Upper lobe of left lung (tissue), 6 donors: Measurements from ENCODE around the gene GMDS. TPM values are rescaled to one million over a fixed set of nuclear protein-coding genes. Genes with fewer than 3 reads are reported as not detected.

ENCODE experiments used
- ATAC-seq, 2 donors: fragments of 200-7000 bp; cut with Tn5 transposase; one replicate each; pipeline ENCODE4 v1.9.1; 2022; ENCODE audit warnings: mild to moderate bottlenecking in 2 of 2, moderate library complexity in 2 of 2; ENCODE audit not compliant: low FRiP score in 2 of 2
- DNase-seq, 2 donors: peaks; one replicate each; pipeline ENCODE4 v3.0.0-alpha.2; 2019 to 2020
- H3K27ac ChIP-seq, 4 donors: fragments of 200-600 bp; sonication (generic); one replicate each; pipeline ENCODE4 v1.5.1; 2016 to 2019
- H3K27me3 ChIP-seq, 4 donors: fragments of 200-600 bp; sonication (generic); one replicate each; pipeline ENCODE4 v1.5.1; 2017 to 2019
- H3K36me3 ChIP-seq, 4 donors: fragments of 200-600 bp; sonication (generic); one replicate each; pipeline ENCODE4 v1.5.1; 2016 to 2019
- H3K4me1 ChIP-seq, 4 donors: fragments of 200-600 bp; sonication (generic); one replicate each; pipeline ENCODE4 v1.5.1; 2018 to 2019
- H3K4me3 ChIP-seq, 4 donors: fragments of 200-600 bp; sonication (generic); one replicate each; pipeline ENCODE4 v1.5.1; 2017 to 2019; ENCODE audit warnings: mild to moderate bottlenecking in 2 of 4, moderate library complexity in 1 of 4
- H3K9me3 ChIP-seq, 4 donors: fragments of 200-600 bp; sonication (generic); one replicate each; pipeline ENCODE4 v1.5.1; 2018 to 2019
- CTCF ChIP-seq, 6 experiments: fragments of 450-650 bp in 4 of 6; fragments of 200-600 bp in 2 of 6; sonication (generic) in 2 of 6; IDR thresholded peaks; one replicate each; pipeline ENCODE4 v1.5.1; 2016 to 2019; ENCODE audit warnings: antibody characterized with exemption in 6 of 6
- EP300 ChIP-seq, 4 donors: sonication (generic); formaldehyde crosslinking; IDR thresholded peaks; one replicate each; pipeline ENCODE4 v1.5.1; 2017; ENCODE audit warnings: antibody characterized with exemption in 4 of 4, control low read depth in 2 of 4
- POLR2A ChIP-seq, 4 donors: fragments of 450-650 bp; IDR thresholded peaks; one replicate each; pipeline ENCODE4 v1.5.1; 2016 to 2017; ENCODE audit warnings: antibody characterized with exemption in 4 of 4, mild to moderate bottlenecking in 2 of 4
- POLR2AphosphoS5 ChIP-seq, 2 donors: sonication (generic); formaldehyde crosslinking; IDR thresholded peaks; one replicate each; pipeline ENCODE4 v1.5.1; 2017; ENCODE audit warnings: antibody characterized with exemption in 2 of 2
- WGBS, 2 donors: methylation state at CpG; one replicate each; pipeline ENCODE4 v1.1.5; 2017 to 2018; 5-methylcytosine and 5-hydroxymethylcytosine counted together
- total RNA-seq, 6 donors: library from RNA; depleted of rRNA in 4 of 6; stranded (reverse); fragments of >200 nt in 4 of 6; gene quantifications; one replicate each; pipeline versions ENCODE4 v1.1.0 to v1.2.1, GENCODE V29; 2016 to 2021
- donor health status: DM: no; HTN: no; CAD: no; lungs with moderate emphysema.
- donor health status: DM: no; HTN: yes; CAD: no; lungs with severe emphysema.

The GMDS gene
- total RNA-seq, 6 donors from 2014 or later, result 7.6 to 17.8 (median 14.1) TPM

GRCh38 chr6:2042956-2043648 lies 202.3 kb downstream of the GMDS start:
- H3K36me3 ChIP-seq, result no peaks in the 10 kb centered on the region
- no peak overlapping the region for H3K4me3 ChIP-seq
- WGBS, 2 donors, result 90% methylated on average over 6 of the region's 6 CpGs
- ATAC-seq (no peak), DNase-seq (peak in 1 of 2 donors; percentile 36)
- no peak for TF ChIP-seq POLR2A (IDR thresholded peaks at IDR 0.05)
- TF ChIP-seq CTCF (IDR thresholded peaks at IDR 0.05), result no peak
- TF ChIP-seq EP300 (IDR thresholded peaks at IDR 0.05), result no peak
- no peak for TF ChIP-seq POLR2AphosphoS5 (IDR thresholded peaks at IDR 0.05)
- peaks cover 0 to 1% (median 0%) of the 10 kb centered on the region in 4 donors for H3K4me1 ChIP-seq
- no peaks in the 10 kb centered on the region for H3K9me3 ChIP-seq
- no peaks in the 10 kb centered on the region for H3K27me3 ChIP-seq
- no peak overlapping the region for H3K27ac ChIP-seq

- H3K4me1 ChIP-seq, result peaks cover 0 to 4% (median 0%) of the 10 kb centered on the region in 4 donors
Measured at GRCh38 chr6:2038092-2038491, 207.3 kb downstream of the GMDS start.

GRCh38 chr6:2037237-2037926 lies 208.0 kb downstream of the GMDS start:
- H3K9me3 ChIP-seq, result no peaks in the 10 kb centered on the region
- H3K4me3 ChIP-seq, result no peak overlapping the region
- H3K27me3 ChIP-seq, result no peaks in the 10 kb centered on the region
- H3K36me3 ChIP-seq, result no peaks in the 10 kb centered on the region
- no peak for DNase-seq
- H3K4me1 ChIP-seq, result peaks cover 0 to 4% (median 0%) of the 10 kb centered on the region in 4 donors
- no peak overlapping the region for H3K27ac ChIP-seq
- no peak for ATAC-seq
- TF ChIP-seq POLR2A (IDR thresholded peaks at IDR 0.05) (no peak), CTCF (IDR thresholded peaks at IDR 0.05) (no peak), POLR2AphosphoS5 (IDR thresholded peaks at IDR 0.05) (no peak), EP300 (IDR thresholded peaks at IDR 0.05) (no peak)
- WGBS, 2 donors, result 84% methylated on average over 10 of the region's 10 CpGs

More at GRCh38 chr6:2038092-2038491, 207.3 kb downstream of the GMDS start:
- no peak for TF ChIP-seq POLR2AphosphoS5 (IDR thresholded peaks at IDR 0.05)
- TF ChIP-seq EP300 (IDR thresholded peaks at IDR 0.05), result no peak
- TF ChIP-seq CTCF (IDR thresholded peaks at IDR 0.05), result no peak
- no peak for TF ChIP-seq POLR2A (IDR thresholded peaks at IDR 0.05)
- H3K27me3 ChIP-seq, result no peaks in the 10 kb centered on the region
- 44 to 61% methylated on average over 8 of the region's 8 CpGs for WGBS, 2 donors
- no peak overlapping the region for H3K27ac ChIP-seq
- no peaks in the 10 kb centered on the region for H3K9me3 ChIP-seq
- DNase-seq (no peak), ATAC-seq (no peak)
- H3K36me3 ChIP-seq, result no peaks in the 10 kb centered on the region
- no peak overlapping the region for H3K4me3 ChIP-seq

GRCh38 chr6:2036710-2037023 lies 208.7 kb downstream of the GMDS start:
- Histone ChIP-seq H3K36me3 (no peaks in the 10 kb centered on the region), H3K4me3 (no peak overlapping the region), H3K27ac (no peak overlapping the region), H3K4me1 (peaks cover 0 to 4% (median 0%) of the 10 kb centered on the region in 4 donors), H3K9me3 (no peaks in the 10 kb centered on the region), H3K27me3 (no peaks in the 10 kb centered on the region)
- DNase-seq, result no peak
- ATAC-seq, result no peak
- WGBS, 2 donors, result 90 to 91% methylated on average over 6 of the region's 6 CpGs
- TF ChIP-seq POLR2AphosphoS5 (IDR thresholded peaks at IDR 0.05) (no peak), POLR2A (IDR thresholded peaks at IDR 0.05) (no peak)

- Histone ChIP-seq H3K27ac (no peak overlapping the region), H3K27me3 (no peaks in the 10 kb centered on the region), H3K36me3 (no peaks in the 10 kb centered on the region), H3K9me3 (no peaks in the 10 kb centered on the region), H3K4me1 (peaks cover 0 to 4% (median 0%) of the 10 kb centered on the region in 4 donors), H3K4me3 (no peak overlapping the region)
- 94 to 95% methylated on average over 11 of the region's 11 CpGs for WGBS, 2 donors
- no peak for ATAC-seq
- no peak for DNase-seq
- TF ChIP-seq POLR2A (IDR thresholded peaks at IDR 0.05), result no peak
- no peak for TF ChIP-seq POLR2AphosphoS5 (IDR thresholded peaks at IDR 0.05)
- TF ChIP-seq EP300 (IDR thresholded peaks at IDR 0.05), result no peak
- no peak for TF ChIP-seq CTCF (IDR thresholded peaks at IDR 0.05)
Measured at GRCh38 chr6:2035826-2036709, 209.3 kb downstream of the GMDS start.
